GM12878 (cell line): Measurements from ENCODE around the gene COL26A1. TPM values are rescaled to one million over a fixed set of nuclear protein-coding genes. Genes with fewer than 3 reads are reported as not detected.

Experiments
- ATAC-seq: fragments of 200-7000 bp; cut with Tn5 transposase; 3 replicates; pipeline ENCODE4 v1.9.1; 2020; ENCODE audit warnings: mild to moderate bottlenecking, moderate library complexity
- BruUV-seq: library from RNA; stranded (reverse); fragments of 400-500 nt; replicated peaks from 2 replicates; lab custom pipeline; 2021; lab: Mats Ljungman, UMichigan
- CTCF ChIA-PET: fragments of 300-600 bp; sonication (Branson Sonifier 250); formaldehyde crosslinking; extraction: SDS; loops from one replicate; lab custom pipeline; 2021; ENCODE audit warnings: inconsistent platforms; lab: Yijun Ruan, JAX
- POLR2A ChIA-PET: fragments of 350-600 bp; formaldehyde crosslinking; extraction: SDS; loops from one replicate; lab custom pipeline; 2021; ENCODE audit warnings: inconsistent platforms; lab: Charles Lee
- RAD21 ChIA-PET: fragments of 300-600 bp; sonication (Branson Sonifier 250); formaldehyde crosslinking; loops from one replicate; lab custom pipeline; 2023; ENCODE audit warnings: antibody characterized with exemption; ENCODE audit not compliant: unreplicated experiment; lab: Charles Lee
- SMC1A ChIA-PET: fragments of 300-600 bp; sonication (Branson Sonifier 250); formaldehyde crosslinking; loops from one replicate; lab custom pipeline; 2023; ENCODE audit not compliant: unreplicated experiment, uncharacterized antibody; lab: Charles Lee
- DNase-seq: peaks from one replicate; pipeline ENCODE4 v3.0.0-alpha.2; 2011; ENCODE audit warnings: low read depth, low spot score
- FAIRE-seq: peaks from 3 replicates; lab custom pipeline; 2011; peaks lifted over from hg19 to GRCh38; lab: Jason Lieb, UNC
- H2AFZ ChIP-seq: 2 replicates; pipeline ENCODE4 v1.6.0; 2011; ENCODE audit warnings: low read depth, low read length, control low read depth; ENCODE audit not compliant: control insufficient read depth
- H3K27ac ChIP-seq: 2 replicates; pipeline ENCODE4 v1.5.1; 2011; ENCODE audit warnings: control low read depth; ENCODE audit not compliant: control insufficient read depth, insufficient read depth
- H3K27me3 ChIP-seq, 2 experiments: replicated peaks in 1 of 2; 2 replicates each; pipeline versions ENCODE4 v1.6.0 to v1.6.1; 2011; ENCODE audit warnings: low read length in 1 of 2; ENCODE audit not compliant: control insufficient read depth in 2 of 2, insufficient read depth in 2 of 2
- H3K36me3 ChIP-seq, 2 experiments: 2 replicates each; pipeline ENCODE4 v1.5.1; 2011; ENCODE audit warnings: low read length in 1 of 2; ENCODE audit not compliant: control insufficient read depth in 2 of 2, insufficient read depth in 2 of 2
- H3K4me1 ChIP-seq: 2 replicates; pipeline ENCODE4 v1.6.1; 2011; ENCODE audit warnings: mild to moderate bottlenecking, low read length, moderate library complexity, mixed read lengths; ENCODE audit not compliant: control insufficient read depth, insufficient read depth
- H3K4me2 ChIP-seq: 2 replicates; pipeline ENCODE4 v1.6.0; 2011; ENCODE audit warnings: control low read depth; ENCODE audit not compliant: control insufficient read depth, insufficient read depth
- H3K4me3 ChIP-seq: fragments of 200-600 bp; sonication (generic); 2 replicates; pipeline ENCODE4 v1.5.1; 2016
- H3K79me2 ChIP-seq: 2 replicates; pipeline ENCODE4 v1.6.0; 2011; ENCODE audit warnings: low read length; ENCODE audit not compliant: control insufficient read depth, insufficient read depth
- H3K9ac ChIP-seq: 2 replicates; pipeline ENCODE4 v1.8.0; 2011; ENCODE audit warnings: low read length, control low read depth, mixed read lengths; ENCODE audit not compliant: control insufficient read depth, insufficient read depth
- H3K9me3 ChIP-seq: replicated peaks from 3 replicates; pipeline ENCODE4 v1.5.1; 2011; ENCODE audit warnings: mild to moderate bottlenecking, low read length; ENCODE audit not compliant: control insufficient read depth, insufficient read depth
- H4K20me1 ChIP-seq: 2 replicates; pipeline ENCODE4 v1.6.0; 2011; ENCODE audit not compliant: control insufficient read depth, insufficient read depth
- MYB ChIP-seq: fragments of 150-350 bp; IDR thresholded peaks from 2 replicates; pipeline ENCODE4 v1.6.1; 2014; ENCODE audit warnings: mild to moderate bottlenecking, low read depth, low read length, borderline replicate concordance
- NR2C1 ChIP-seq: fragments of 450-650 bp; IDR thresholded peaks from 2 replicates; pipeline ENCODE4 v1.6.1; 2017; ENCODE audit warnings: antibody characterized with exemption, mild to moderate bottlenecking, moderate library complexity
- NR2F1 ChIP-seq: fragments of 450-650 bp; conservative IDR thresholded peaks from 2 replicates; pipeline ENCODE4 v1.6.1; 2017; ENCODE audit warnings: mild to moderate bottlenecking
- ZBTB11 ChIP-seq: fragments of 450-650 bp; formaldehyde crosslinking; IDR thresholded peaks from 2 replicates; pipeline ENCODE4 v1.5.0; 2022; ENCODE audit warnings: mild to moderate bottlenecking, missing genetic modification characterization
- ZZZ3 ChIP-seq: IDR thresholded peaks from 2 replicates; pipeline ENCODE4 v1.6.1; 2011; ENCODE audit warnings: low read depth; ENCODE audit not compliant: control insufficient read depth, insufficient read length
- WGBS: methylation state at CpG from one replicate; pipeline ENCODE4 v1.1.6; 2016; ENCODE audit warnings: low lambda C conversion rate; ENCODE audit not compliant: insufficient replicate concordance, insufficient coverage; ENCODE audit errors: missing lambda C conversion rate; 5-methylcytosine and 5-hydroxymethylcytosine counted together
- in situ Hi-C: fragments of 300-500 bp; cut with MboI; formaldehyde crosslinking; loops from 9 replicates; pipeline ENCODE4 v1.14.3; 2018; ENCODE audit warnings: mixed read lengths
- intact Hi-C: fragments of 100-400 bp; cut with micrococcal nuclease; formaldehyde crosslinking; loops from one replicate; pipeline ENCODE4 v1.14.2; 2022; ENCODE audit not compliant: unreplicated experiment
- polyA plus RNA-seq, 11 experiments: library from polyadenylated mRNA; depleted of rRNA in 4 of 11; unstranded in 6 of 11; stranded (reverse) in 5 of 11; fragments of >200 nt; fragmentation: Nextera tagmentation in 4 of 11; fragmentation: Illumina TruSeq in 1 of 11; extraction: Ambion mirVana in 4 of 11; extraction: Trizol in 1 of 11; gene quantifications; 1 replicate in 1 of 11; 2 replicates in 10 of 11; pipeline versions ENCODE4 v1.2.1 to v1.2.3, GENCODE V29; 2011 to 2016; ENCODE audit warnings: inconsistent platforms in 2 of 11, missing spikeins in 2 of 11, low read depth in 1 of 11
- total RNA-seq, 4 experiments: library from RNA; depleted of rRNA in 3 of 4; stranded (reverse); fragments of >200 nt in 3 of 4; fragmentation: Illumina TruSeq in 1 of 4; extraction: Trizol in 1 of 4; gene quantifications; 2 replicates each; pipeline versions ENCODE4 v1.2.1 to v1.2.3, GENCODE V29; 2013 to 2021
- TF ChIP-seq, protein P1 (sequence below): fragments of 450-650 bp; IDR thresholded peaks from 2 replicates; pipeline ENCODE4 v1.6.1; 2016; ENCODE audit warnings: mild to moderate bottlenecking, moderate library complexity, borderline replicate concordance
- TF ChIP-seq, protein P2 (sequence below), 3 experiments: IDR thresholded peaks in 2 of 3; conservative IDR thresholded peaks in 1 of 3; 2 replicates each; pipeline ENCODE4 v1.5.1; 2011; ENCODE audit warnings: low read depth in 3 of 3, low read length in 3 of 3, mild to moderate bottlenecking in 3 of 3, control low read depth in 2 of 3, moderate library complexity in 2 of 3, inconsistent platforms in 1 of 3, mixed read lengths in 1 of 3; ENCODE audit not compliant: control insufficient read depth in 2 of 3, insufficient read depth in 1 of 3; ENCODE audit errors: extremely low read depth in 1 of 3

COL26A1 gene
- total and polyA plus RNA-seq, 10 of the 15 experiments (the other 5 are each of a cell fraction or from before 2014, with no cell fraction given), result 0.08 TPM; not detected in 9

- TF ChIP-seq ZBTB11 (CRISPR knock-in tag) (no peak), ZZZ3 (no peak), NR2F1 (no peak), NR2C1 (no peak), MYB (no peak)
Measured at GRCh38 chr7:101362334-101363195, at the start of gene COL26A1 (continued).

- ChIA-PET POLR2A (no interaction called here), CTCF (interaction anchor here (0.7 to 2.0 kb wide), 13 partner anchors 10 to 171 kb away, joined by 3 to 7 read pairs (median 4); no protein-coding TSS in a partner anchor), RAD21 (interaction anchor here (0.9 kb wide), 1 partner anchor 171 kb away, joined by 3 read pairs; no protein-coding TSS in a partner anchor), SMC1A (interaction anchor here (0.7 to 1.6 kb wide), 2 partner anchors 33 to 1177 kb away, joined by 3 read pairs; no protein-coding TSS in a partner anchor)
- Histone ChIP-seq H3K4me2 (no peak overlapping the region), H3K79me2 (no peaks in the 10 kb centered on the region), H3K4me1 (no peaks in the 10 kb centered on the region), H3K4me3 (no peak overlapping the region), H4K20me1 (no peaks in the 10 kb centered on the region), H3K9ac (no peak overlapping the region), H3K36me3 (no peaks in the 10 kb centered on the region), H3K27ac (no peak overlapping the region), H3K27me3 (no peaks in the 10 kb centered on the region), H3K9me3 (no peaks in the 10 kb centered on the region; the same call in 2 of the 3 replicates), H2AFZ (no peak overlapping the region)
- no TSS peak for BruUV-seq
- intact Hi-C loops, result no loop called here
- 0% methylated on average over 1 of the region's 1 CpG for WGBS
- DNase-seq, result no peak
- TF ChIP-seq, protein P1, sequence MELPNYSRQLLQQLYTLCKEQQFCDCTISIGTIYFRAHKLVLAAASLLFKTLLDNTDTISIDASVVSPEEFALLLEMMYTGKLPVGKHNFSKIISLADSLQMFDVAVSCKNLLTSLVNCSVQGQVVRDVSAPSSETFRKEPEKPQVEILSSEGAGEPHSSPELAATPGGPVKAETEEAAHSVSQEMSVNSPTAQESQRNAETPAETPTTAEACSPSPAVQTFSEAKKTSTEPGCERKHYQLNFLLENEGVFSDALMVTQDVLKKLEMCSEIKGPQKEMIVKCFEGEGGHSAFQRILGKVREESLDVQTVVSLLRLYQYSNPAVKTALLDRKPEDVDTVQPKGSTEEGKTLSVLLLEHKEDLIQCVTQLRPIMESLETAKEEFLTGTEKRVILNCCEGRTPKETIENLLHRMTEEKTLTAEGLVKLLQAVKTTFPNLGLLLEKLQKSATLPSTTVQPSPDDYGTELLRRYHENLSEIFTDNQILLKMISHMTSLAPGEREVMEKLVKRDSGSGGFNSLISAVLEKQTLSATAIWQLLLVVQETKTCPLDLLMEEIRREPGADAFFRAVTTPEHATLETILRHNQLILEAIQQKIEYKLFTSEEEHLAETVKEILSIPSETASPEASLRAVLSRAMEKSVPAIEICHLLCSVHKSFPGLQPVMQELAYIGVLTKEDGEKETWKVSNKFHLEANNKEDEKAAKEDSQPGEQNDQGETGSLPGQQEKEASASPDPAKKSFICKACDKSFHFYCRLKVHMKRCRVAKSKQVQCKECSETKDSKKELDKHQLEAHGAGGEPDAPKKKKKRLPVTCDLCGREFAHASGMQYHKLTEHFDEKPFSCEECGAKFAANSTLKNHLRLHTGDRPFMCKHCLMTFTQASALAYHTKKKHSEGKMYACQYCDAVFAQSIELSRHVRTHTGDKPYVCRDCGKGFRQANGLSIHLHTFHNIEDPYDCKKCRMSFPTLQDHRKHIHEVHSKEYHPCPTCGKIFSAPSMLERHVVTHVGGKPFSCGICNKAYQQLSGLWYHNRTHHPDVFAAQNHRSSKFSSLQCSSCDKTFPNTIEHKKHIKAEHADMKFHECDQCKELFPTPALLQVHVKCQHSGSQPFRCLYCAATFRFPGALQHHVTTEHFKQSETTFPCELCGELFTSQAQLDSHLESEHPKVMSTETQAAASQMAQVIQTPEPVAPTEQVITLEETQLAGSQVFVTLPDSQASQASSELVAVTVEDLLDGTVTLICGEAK, result no peak
- TF ChIP-seq, protein P2, sequence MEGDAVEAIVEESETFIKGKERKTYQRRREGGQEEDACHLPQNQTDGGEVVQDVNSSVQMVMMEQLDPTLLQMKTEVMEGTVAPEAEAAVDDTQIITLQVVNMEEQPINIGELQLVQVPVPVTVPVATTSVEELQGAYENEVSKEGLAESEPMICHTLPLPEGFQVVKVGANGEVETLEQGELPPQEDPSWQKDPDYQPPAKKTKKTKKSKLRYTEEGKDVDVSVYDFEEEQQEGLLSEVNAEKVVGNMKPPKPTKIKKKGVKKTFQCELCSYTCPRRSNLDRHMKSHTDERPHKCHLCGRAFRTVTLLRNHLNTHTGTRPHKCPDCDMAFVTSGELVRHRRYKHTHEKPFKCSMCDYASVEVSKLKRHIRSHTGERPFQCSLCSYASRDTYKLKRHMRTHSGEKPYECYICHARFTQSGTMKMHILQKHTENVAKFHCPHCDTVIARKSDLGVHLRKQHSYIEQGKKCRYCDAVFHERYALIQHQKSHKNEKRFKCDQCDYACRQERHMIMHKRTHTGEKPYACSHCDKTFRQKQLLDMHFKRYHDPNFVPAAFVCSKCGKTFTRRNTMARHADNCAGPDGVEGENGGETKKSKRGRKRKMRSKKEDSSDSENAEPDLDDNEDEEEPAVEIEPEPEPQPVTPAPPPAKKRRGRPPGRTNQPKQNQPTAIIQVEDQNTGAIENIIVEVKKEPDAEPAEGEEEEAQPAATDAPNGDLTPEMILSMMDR (IDR thresholded peaks at IDR 0.05 in 2 of 3, conservative IDR thresholded peaks at IDR 0.05 in 1 of 3; ENCODE audit: control insufficient read depth in 2 of 3, extremely low read depth in 1 of 3, insufficient read depth in 1 of 3, low read depth in 3 of 3, low read length in 3 of 3), result peak; percentile 41 to 73 (median 53)
- in situ Hi-C loops, result no loop called here
- peak; percentile 66 for ATAC-seq
- peak; percentile 70 for FAIRE-seq
Measured at GRCh38 chr7:101315336-101315735, 47.3 kb upstream of the COL26A1 start.
